ENCODE data around the gene PLOD1.
"Not testable (repeated sequence)": the region's sequence is repeated elsewhere in the genome, so short reads cannot be mapped to it uniquely, and the experiment has no call there.

The PLOD1 gene

DNA sequence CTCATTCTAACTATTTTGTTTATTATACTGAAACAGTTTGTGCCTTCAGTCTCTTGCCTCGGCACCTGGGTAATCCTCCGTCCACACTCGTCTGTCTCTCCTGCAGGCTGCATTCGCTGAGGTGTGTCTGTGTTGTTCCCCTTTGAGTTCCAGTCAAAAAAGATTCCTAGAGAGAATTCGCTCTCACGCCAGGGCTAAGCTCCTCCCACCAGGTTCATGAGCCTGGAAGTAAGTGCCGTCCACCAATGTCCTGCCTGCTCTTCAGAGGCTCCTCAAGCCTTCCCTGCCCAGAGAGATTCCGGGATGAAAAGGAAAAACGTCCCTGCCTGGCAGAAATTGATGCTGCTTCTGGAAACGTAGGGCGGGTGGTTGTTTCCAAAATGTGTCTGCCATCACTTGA is 21.2 kb upstream of the PLOD1 start:
- no peak for DNase-seq

- DNase-seq = no peak
Measured at GRCh38 chr1:11914024-11914423, 20.5 kb upstream of the PLOD1 start.

DNA sequence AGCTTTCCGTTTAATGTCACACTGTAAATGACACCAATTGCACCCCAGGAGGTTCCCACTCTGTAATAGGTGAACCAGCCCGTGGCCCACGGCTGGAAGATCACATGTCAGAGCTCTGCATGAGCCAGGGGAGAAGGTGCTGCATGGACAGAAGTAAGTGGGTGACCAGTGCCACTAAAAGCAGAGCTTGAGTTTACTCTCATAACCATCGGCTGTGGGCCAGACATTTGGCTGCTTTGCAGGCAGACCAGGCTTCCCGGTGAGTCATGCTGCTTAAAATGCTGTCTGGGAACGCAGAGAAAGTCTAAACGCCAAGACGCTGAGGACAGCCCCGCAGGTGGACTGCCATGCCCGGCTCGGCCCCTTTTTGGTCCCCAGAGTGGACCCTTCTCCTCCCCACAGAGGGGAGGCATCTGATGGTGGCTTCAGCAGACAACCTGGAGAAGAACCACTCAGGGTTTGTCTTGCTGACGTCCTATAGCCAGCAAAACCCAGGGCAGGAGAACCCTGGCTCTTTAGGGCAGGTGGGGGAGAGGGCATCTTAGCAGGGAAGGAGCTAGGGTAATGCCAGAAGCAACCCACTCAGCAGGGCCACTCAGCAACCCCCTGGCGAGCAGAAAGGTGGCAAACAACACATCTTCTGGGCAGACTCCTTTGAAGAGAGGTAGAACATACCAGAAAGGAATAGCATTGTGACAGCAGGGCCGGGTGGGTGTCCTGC is 15.6 kb upstream of the PLOD1 start:
- no peak for DNase-seq

GRCh38 chr1:11919621-11920020 is 14.9 kb upstream of the PLOD1 start:
- no peak for DNase-seq

DNA sequence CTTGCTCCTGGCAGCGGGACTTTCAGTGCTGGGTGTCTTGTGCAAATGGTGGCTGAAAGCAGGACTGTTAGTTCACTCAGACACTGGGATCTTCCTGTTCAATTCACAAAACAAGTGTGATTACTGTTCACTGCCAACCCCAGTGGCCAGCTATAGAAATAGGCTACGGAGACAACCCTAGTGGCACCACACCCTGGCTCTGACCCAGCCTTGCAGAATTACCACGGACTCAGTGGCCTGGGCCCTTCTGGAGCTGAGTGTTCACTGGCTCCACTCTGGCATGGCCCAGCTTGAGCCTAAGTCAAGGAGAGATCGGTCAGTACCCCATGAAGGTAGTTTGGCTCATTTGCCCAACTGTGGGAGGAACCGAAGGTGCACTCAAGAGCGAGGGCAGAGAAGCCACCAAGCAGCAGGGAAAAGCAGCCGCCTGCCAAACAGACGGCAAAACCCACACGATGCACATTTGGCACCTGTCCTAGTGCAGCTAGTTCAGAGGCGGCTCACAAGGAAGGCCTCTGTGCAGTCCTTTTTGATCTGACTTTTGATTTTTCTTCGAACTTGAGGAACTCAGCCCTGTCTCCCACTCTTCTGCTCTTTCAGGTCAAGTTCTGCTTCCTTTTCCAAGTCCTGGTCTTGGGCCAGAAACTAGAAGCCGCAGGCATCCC is 14.1 kb upstream of the PLOD1 start:
- no peak for DNase-seq

DNA sequence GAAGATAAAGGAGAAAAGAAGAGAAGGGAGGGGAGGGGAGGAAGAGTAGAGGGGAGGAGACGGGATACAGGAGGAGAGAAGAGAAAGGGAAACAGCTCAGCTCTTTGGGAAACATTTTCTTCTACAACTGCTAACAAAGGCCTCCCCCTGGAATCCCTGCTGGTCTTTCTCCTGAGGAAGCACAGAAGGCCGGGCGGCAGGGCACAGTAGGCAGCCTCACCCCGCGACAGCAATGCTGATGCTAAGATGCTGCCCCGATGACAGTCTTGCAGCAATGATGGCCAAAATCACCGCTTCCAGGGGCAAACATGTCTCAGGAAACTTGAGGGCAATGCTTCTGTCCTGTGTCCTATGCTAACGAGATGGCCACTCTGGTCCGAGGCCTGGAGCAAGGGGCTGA is 13.5 kb upstream of the PLOD1 start:
- no peak for DNase-seq

- DNase-seq = no peak
Measured at GRCh38 chr1:11923069-11923826, 11.3 kb upstream of the PLOD1 start.

- no peak for DNase-seq
Measured at GRCh38 chr1:11923827-11924113, 10.7 kb upstream of the PLOD1 start.

DNA sequence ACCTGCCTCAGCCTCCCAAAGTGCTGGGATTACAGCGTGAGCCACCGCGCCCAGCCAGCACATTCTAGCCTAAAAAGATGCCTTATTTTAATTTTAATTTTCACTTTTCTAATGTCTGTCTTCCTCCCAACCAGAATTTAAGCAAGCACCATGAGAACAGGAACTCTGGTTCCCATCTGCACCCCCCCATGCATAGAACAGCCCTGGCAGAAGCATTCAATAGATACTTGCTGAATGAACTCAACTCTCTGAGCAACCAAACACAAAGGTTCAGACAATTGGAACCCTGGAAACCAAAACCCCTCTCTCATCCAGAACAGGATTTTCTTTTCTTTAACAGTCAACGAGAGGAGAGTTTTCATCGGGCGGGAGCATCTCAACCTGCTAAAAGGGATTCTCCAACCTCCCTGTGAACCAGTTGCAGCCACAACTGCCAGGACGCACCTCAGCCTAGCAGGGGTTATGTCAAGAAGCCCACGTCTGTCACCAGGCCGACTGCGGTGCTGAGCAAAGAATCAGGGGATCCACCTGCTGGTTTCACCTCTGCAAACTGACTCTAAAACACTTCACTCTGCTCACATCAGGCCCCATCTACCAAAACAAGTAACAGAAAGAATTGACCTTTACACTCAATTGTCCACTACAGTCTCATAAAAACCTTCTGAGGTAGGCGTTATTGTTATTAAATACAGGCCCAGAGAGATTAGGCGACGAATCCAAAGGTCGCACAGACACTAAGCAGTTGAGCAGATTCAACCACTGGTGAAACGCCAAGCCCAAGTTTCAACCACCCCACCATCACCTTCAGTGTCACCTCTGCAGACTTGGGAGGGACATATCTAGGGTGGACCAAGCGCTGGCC is 10.0 kb upstream of the PLOD1 start:
- no peak for DNase-seq

DNA sequence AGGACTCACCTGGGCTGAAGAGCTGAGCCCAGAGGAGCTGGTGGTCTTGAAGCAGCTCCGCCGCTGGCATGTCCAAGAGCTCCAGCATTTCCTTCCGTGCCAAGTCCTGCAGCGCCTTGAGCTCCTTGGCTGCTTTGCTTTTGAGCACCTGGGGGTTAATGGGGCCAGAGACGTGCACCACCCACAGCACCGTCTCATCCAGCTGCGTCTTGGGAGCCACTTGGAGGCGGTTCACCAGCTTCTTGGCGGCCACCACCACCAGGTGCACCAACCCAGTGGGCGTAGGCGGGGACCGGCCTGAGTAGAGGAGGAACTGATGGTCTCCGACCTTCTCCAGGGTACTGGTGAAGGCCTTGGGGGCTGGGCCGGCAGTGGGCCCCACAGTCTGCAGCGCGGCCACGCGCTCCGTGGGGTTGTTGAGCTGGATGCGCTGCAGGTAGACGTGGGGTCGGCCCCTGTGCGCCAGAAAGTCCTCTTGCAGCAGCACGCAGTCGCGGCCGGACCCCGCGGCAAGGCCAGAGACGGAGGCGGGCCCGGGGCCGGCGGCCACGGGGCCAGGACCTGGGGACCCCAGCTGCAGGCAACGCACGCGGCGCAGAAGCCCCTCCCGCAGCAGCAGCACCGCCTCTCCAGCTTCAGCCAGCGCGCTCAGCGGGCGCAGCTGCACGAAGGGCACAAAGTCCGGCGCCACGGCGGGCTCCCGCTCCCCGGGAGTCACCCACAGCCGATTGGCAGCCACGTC is 9.2 kb upstream of the PLOD1 start:
- DNase-seq = not testable (repeated sequence)

DNA sequence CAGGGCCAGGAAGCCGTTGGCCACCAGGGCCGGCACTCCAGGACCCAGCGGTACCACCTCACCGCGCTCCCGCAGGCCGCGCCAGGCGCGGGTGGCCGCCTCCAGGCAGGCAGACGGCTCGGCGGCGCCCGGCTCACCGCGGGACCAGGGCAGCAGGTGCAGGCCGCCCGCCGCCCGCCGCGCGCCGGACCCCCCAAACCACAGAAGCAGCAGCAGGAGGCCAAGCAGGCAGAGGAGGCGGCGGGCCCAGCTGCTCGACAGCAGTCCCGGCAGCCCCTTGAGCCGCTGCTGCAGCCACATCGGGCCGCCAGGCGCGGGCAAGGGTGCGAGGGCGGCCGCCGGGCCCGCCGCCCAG is 8.6 kb upstream of the PLOD1 start:
- no peak for DNase-seq

GRCh38 chr1:11927866-11928592 is 6.5 kb upstream of the PLOD1 start:
- no peak for DNase-seq

DNA sequence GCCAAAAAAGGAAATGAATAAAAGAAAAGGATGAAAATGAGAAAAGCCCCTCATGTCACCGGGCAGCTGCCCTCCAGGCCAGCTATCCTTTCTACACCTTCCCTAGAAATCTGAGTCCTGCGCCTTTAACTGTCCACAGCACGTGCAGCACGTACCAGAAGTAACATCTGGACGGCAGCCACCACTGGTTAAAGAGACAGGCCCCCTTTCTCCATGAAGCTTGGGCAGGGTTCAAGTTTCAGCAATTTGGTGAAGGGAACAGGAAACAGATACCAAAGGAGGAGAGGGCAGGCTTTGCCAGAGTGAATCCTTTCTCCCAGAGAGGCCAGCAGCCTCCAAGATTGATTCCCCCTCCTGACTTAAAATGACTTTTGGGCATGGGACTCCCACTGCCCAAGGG is 4.7 kb upstream of the PLOD1 start:
- DNase-seq = no peak

- no peak for DNase-seq
Measured at GRCh38 chr1:11930571-11931445, 3.7 kb upstream of the PLOD1 start.

- DNase-seq = no peak
Measured at GRCh38 chr1:11931845-11932244, 2.7 kb upstream of the PLOD1 start.

- DNase-seq = no peak
Measured at GRCh38 chr1:11935057-11935412, 518 bp downstream of the PLOD1 start.

GRCh38 chr1:11935733-11936132 is 1.2 kb downstream of the PLOD1 start:
- not testable (repeated sequence) for DNase-seq

DNA sequence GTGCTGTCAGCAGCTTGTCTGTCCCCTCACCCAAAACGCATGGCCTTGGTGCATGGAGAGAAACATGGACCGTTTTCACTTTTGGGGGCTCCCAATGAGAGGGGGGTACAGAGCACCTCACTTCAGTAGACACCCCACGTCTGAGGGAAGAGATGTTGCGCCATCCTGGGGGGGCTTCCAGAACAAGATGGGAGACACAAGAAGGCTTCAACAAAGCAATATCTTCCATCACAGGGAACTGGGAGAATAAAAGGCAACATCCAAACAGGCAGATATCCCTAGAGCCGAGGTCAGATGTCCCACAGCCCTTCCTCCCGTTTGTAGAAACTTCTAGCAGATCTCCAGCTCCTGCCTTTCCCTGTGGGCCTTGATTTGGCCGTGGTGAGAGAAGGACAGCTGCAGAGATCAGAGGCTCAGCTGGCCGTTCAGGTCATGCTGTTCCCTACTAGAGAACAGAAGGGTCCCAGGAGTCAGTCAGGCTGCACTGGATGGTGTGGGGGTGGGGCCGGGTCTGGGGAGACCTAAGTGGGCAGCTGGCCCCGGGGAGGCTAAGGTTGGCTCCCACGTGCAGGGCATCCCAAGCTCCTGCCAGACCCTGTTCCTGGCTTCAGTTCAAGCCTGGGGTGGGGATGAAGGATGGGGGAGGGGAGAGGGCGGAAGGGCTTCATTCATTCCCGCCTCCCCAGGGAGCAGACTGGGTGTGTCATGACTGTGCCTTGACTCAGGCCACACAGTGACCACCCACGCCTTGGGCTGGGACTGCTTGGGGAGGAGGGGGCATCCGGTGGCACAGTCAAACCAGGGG is 4.4 kb downstream of the PLOD1 start:
- DNase-seq = no peak

DNA sequence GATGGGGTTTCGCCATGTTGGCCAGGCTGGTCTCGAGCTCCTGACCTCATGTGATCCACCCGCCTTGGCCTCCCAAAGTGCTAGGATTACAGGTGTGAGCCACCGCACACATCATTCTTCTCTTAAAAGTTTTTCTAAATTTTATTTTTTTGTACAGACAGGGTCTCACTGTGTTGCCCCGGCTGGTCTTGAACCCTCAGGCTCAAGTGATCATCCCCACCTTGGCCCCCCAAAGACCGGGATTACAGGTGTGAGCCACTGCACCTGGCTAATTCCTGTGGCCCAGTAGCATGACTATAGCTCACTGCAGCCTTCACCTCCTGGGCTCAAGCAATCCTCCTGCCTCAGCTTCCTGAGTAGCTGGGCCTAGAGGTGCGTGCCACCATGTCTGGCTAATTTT is 5.3 kb downstream of the PLOD1 start:
- DNase-seq = not testable (repeated sequence)

DNA sequence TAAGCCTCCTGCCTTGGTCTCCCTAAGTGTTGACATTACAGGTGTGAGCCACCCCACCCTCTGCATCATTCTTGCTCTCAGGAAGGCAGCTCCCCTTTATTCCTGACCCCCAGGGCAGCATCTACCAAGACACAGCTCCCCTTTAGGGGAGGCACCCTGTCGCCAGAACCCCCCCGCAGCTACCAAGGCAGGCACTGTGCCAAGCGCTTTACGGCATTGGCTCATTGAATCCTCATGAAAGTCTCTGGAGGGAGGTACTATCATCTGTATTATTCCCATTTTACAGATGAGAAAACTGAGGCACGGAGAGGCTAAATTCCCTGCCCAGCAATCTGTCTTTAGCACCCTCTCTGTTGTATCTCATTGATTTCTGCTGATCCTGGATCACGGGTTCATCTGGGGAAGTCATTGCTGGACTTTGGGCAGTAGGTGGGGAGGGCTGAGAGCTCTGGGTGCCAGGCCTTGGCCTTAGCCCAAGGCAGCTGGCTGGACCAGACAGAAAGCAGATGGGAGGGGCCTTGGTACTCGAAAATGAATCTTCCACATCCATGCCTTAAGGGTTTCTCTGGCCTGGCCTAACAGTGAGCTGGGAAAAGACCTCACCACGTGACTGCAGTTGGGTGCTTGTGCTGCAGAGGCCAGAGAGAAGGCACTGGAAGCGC is 5.9 kb downstream of the PLOD1 start:
- no peak for DNase-seq

All from activated CD8-positive, alpha-beta memory T cell treated with anti-CD3 and anti-CD28 coated beads for 24 hours (primary cell).